ENCODE measurements around the gene JPH4. TPM values are rescaled to one million over a fixed set of nuclear protein-coding genes. Genes with fewer than 3 reads are reported as not detected.

Gene JPH4
- total and polyA plus RNA-seq, 7 donors = 0.01 to 0.62 (median 0.13) TPM

GRCh38 chr14:23550131-23550811, 28.3 kb downstream of the JPH4 start:
- Histone ChIP-seq H3K27me3 (ENCODE audit: insufficient read depth in 3 of 3, low read length in 2 of 3) (peaks cover 0 to 5% (median 0%) of the 10 kb centered on the region in 3 donors), H3K4me3 (peak overlapping the region; percentile 85), H3K4me1 (peaks cover 8% of the 10 kb centered on the region), H3K27ac (no peak overlapping the region), H3K9me3 (no peaks in the 10 kb centered on the region), H3K36me3 (ENCODE audit: insufficient read depth in 1 of 2, low read depth in 1 of 2) (no peaks in the 10 kb centered on the region)
- peak in 1 of 4 donors; percentile 5 for ATAC-seq
- WGBS, 3 donors = 42 to 55% (median 47%) methylated on average over 12 of the region's 12 CpGs
- intact Hi-C loops (cut with DNase I) = loop anchor here in 1 of 2 donors (10.0 kb wide), 1 partner anchor 225 kb away; the partner anchor contains the start of gene PABPN1
- TF ChIP-seq CTCF (IDR thresholded peaks at IDR 0.05) = no peak
- no peak for DNase-seq

DNA sequence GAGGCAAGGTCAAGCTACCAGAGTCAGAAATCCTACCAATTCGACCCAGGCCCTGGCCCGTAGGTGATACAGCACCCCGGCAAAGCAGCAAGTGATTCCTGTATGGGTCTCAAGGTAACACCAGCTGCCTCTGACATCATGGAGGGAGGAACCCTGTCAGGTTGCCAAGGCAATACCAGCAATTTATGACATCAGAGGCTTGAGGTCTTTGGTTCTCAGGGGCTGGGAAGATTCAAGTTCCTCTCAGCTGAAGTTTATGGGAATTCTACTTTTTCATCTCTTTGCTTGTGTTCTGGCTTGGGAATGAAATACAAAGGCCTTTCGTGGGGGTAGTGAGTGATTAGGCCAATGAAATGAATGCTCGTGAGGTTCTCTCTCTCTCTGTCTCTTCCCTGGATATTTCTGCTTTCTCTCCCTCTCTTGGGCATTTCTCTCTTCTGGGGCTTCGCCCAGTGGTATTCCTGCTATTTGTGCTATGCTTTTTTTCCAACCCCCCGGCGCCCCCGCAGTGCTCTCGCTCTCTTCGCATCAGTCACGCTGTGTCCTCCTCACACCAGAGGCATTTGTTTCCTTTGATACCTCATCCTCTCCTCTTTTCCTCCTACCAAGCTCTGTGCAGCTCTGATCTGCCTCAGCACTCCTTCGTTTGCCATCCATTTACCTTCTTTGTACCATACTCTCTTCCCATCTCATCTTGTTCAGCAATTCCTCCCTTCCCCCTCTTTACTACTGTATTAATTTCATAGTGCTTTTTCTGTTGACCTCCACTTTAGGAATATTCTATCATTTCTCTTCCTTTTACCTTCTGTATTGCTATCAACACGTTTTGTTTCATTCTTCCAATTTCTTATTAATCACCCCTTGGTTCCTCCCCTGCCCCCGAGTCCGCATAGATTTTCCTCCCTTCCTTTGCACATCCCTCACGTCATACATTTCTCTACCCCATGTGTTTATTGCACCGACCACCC, 30.0 kb downstream of the JPH4 start:
- no peak overlapping the region for H3K4me3 ChIP-seq
- no peak for TF ChIP-seq CTCF (IDR thresholded peaks at IDR 0.05)
- no peaks in the 10 kb centered on the region for H3K9me3 ChIP-seq
- H3K4me1 ChIP-seq = peaks cover 4% of the 10 kb centered on the region
- ATAC-seq (no peak), DNase-seq (no peak)
- intact Hi-C loops (cut with DNase I) = no loop called here
- 55 to 62% (median 59%) methylated on average over 18 of the region's 18 CpGs for WGBS, 3 donors
- no peaks in the 10 kb centered on the region for H3K36me3 ChIP-seq (ENCODE audit: insufficient read depth in 1 of 2, low read depth in 1 of 2)
- H3K27me3 ChIP-seq (ENCODE audit: insufficient read depth in 3 of 3, low read length in 2 of 3) = peaks cover 0 to 5% (median 0%) of the 10 kb centered on the region in 3 donors
- H3K27ac ChIP-seq = no peak overlapping the region

DNA sequence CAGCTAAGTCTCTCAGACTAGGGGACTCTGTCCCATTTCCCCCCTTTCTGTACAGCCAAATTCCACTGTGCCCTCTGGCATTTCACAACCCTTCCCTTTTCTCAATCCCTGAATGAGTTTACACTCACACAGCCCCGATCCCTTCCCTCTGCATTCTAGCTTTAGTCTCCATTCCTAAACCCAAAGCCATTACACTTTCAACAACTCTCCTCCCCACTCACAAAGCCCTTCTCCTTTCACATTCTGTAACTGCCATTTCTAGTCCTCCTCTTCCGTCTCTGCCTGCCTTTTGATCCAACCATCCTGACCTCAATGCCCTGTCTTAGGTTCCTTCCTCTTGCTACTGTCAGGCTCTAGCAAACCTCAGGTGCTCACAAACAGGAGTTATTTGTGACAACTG, 30.7 kb downstream of the JPH4 start:
- no peak overlapping the region for H3K4me3 ChIP-seq
- no peak overlapping the region for H3K27ac ChIP-seq
- H3K36me3 ChIP-seq (ENCODE audit: insufficient read depth in 1 of 2, low read depth in 1 of 2) = no peaks in the 10 kb centered on the region
- peaks cover 4% of the 10 kb centered on the region for H3K4me1 ChIP-seq
- H3K27me3 ChIP-seq (ENCODE audit: insufficient read depth in 3 of 3, low read length in 2 of 3) = peaks cover 0 to 5% (median 0%) of the 10 kb centered on the region in 3 donors
- DNase-seq (no peak), ATAC-seq (no peak)
- intact Hi-C loops (cut with DNase I) = no loop called here
- 74 to 89% (median 81%) methylated on average over 2 of the region's 2 CpGs for WGBS, 3 donors
- H3K9me3 ChIP-seq = no peaks in the 10 kb centered on the region
- no peak for TF ChIP-seq CTCF (IDR thresholded peaks at IDR 0.05)

- Histone ChIP-seq H3K36me3 (ENCODE audit: insufficient read depth in 1 of 2, low read depth in 1 of 2) (no peaks in the 10 kb centered on the region), H3K4me1 (peaks cover 4% of the 10 kb centered on the region), H3K9me3 (no peaks in the 10 kb centered on the region), H3K27ac (no peak overlapping the region), H3K4me3 (no peak overlapping the region), H3K27me3 (ENCODE audit: insufficient read depth in 3 of 3, low read length in 2 of 3) (peaks cover 0 to 5% (median 0%) of the 10 kb centered on the region in 3 donors)
- 70 to 73% (median 70%) methylated on average over 10 of the region's 10 CpGs for WGBS, 3 donors
- TF ChIP-seq CTCF (IDR thresholded peaks at IDR 0.05) = no peak
- no peak for ATAC-seq
- DNase-seq = no peak
- intact Hi-C loops (cut with DNase I) = no loop called here
Observed at GRCh38 chr14:23546450-23547035, 32.0 kb downstream of the JPH4 start.

Data from psoas muscle (tissue), 8 donors.